Right lobe of liver (tissue), 4 donors: Measurements from ENCODE around the gene PWWP2A.

ENCODE experiments used
- CTCF ChIP-seq, 4 donors: fragments of 200-600 bp in 3 of 4; fragments of 450-650 bp in 1 of 4; IDR thresholded peaks; one replicate each; pipeline versions ENCODE4 v1.5.1 to v1.8.0; 2016 to 2022; ENCODE audit warnings: antibody characterized with exemption in 4 of 4, mild to moderate bottlenecking in 2 of 4
- POLR2A ChIP-seq: fragments of 450-650 bp; IDR thresholded peaks from one replicate; pipeline ENCODE4 v1.6.1; 2017; ENCODE audit warnings: antibody characterized with exemption, mild to moderate bottlenecking
- donor health status: DM: no; HTN: no; CAD: no.
- donor health status: DM: no; HTN: no; CAD: no.
- donor health status: DM: no; HTN: yes; CAD: no.

DNA sequence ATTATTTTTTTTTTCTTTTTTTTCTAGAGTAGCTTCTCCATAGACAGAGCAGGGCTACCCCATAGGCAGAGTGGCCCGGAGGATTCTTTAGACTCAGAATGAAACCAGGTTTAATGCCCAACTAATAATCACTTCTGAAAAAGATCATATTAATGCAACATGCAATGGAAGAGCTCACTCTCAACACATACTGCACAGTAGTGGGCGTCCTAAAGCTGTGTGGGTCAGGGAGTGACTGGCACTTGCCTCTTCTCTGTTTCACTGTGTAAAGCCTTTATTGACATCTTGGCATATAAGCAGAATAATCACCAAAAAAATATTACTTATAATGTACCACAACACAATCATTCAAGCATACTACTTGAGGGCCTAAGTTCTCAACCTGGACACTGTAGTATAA, 11.1 kb downstream of the PWWP2A start:
- TF ChIP-seq CTCF (IDR thresholded peaks at IDR 0.05) (no peak), POLR2A (no peak)
